Fibroblast of lung (primary cell): ENCODE results near the gene SLC36A3. TPM values are rescaled to one million over a fixed set of nuclear protein-coding genes. Genes with fewer than 3 reads are reported as not detected.

Source experiments
- DNase-seq, 2 donors: peaks; one replicate each; pipeline versions ENCODE4 v3.0.0 to v3.0.0-alpha.2; 2010; ENCODE audit warnings: low read depth in 2 of 2
- H2AFZ ChIP-seq: 2 replicates; pipeline ENCODE4 v1.5.1; 2012; ENCODE audit warnings: low read length, control low read depth, inconsistent platforms
- H3K27ac ChIP-seq: 2 replicates; pipeline ENCODE4 v1.5.1; 2011; ENCODE audit warnings: low read length, control low read depth; ENCODE audit not compliant: insufficient read depth
- H3K27me3 ChIP-seq: 2 replicates; pipeline ENCODE4 v1.5.1; 2011; ENCODE audit warnings: mild to moderate bottlenecking, low read length; ENCODE audit not compliant: control insufficient read depth, insufficient read depth
- H3K36me3 ChIP-seq: 2 replicates; pipeline ENCODE4 v1.5.1; 2011; ENCODE audit warnings: low read length; ENCODE audit not compliant: control insufficient read depth, insufficient read depth
- H3K4me1 ChIP-seq: 2 replicates; pipeline ENCODE4 v1.5.1; 2011; ENCODE audit warnings: low read length; ENCODE audit not compliant: control insufficient read depth, insufficient read depth; ENCODE audit errors: extremely low read depth
- H3K4me2 ChIP-seq: 2 replicates; pipeline ENCODE4 v1.5.1; 2011; ENCODE audit warnings: low read length, control low read depth; ENCODE audit not compliant: insufficient read depth; ENCODE audit errors: extremely low read depth
- H3K4me3 ChIP-seq, 4 experiments: fragments of 200-600 bp in 1 of 4; sonication (generic) in 1 of 4; replicated peaks in 1 of 4; 2 replicates each; pipeline ENCODE4 v1.5.1; 2011 to 2016; ENCODE audit warnings: low read length in 4 of 4, low read depth in 3 of 4, mild to moderate bottlenecking in 3 of 4, control low read depth in 2 of 4, inconsistent platforms in 1 of 4, mixed read lengths in 1 of 4; ENCODE audit not compliant: insufficient read depth in 1 of 4; ENCODE audit errors: control extremely low read depth in 1 of 4
- H3K79me2 ChIP-seq: 2 replicates; pipeline ENCODE4 v1.5.1; 2012; ENCODE audit warnings: mild to moderate bottlenecking, low read length, inconsistent platforms; ENCODE audit not compliant: control insufficient read depth, insufficient read depth
- H3K9ac ChIP-seq: 2 replicates; pipeline ENCODE4 v1.5.1; 2011; ENCODE audit warnings: mild to moderate bottlenecking, low read length, control low read depth; ENCODE audit not compliant: insufficient read depth
- H3K9me3 ChIP-seq: 2 replicates; pipeline ENCODE4 v1.5.1; 2012; ENCODE audit warnings: low read depth, low read length; ENCODE audit not compliant: control insufficient read depth, insufficient read depth
- H4K20me1 ChIP-seq: 2 replicates; pipeline ENCODE4 v1.5.1; 2011; ENCODE audit warnings: low read length; ENCODE audit not compliant: control insufficient read depth, insufficient read depth; ENCODE audit errors: extremely low read depth
- CTCF ChIP-seq, 2 donors: IDR thresholded peaks in 1 of 2; conservative IDR thresholded peaks in 1 of 2; 1 replicate in 1 of 2; 2 replicates in 1 of 2; pipeline ENCODE4 v1.5.1; 2011 to 2012; ENCODE audit warnings: low read length in 2 of 2, control low read depth in 1 of 2, inconsistent platforms in 1 of 2, low read depth in 1 of 2, mild to moderate bottlenecking in 1 of 2
- EZH2 ChIP-seq: IDR thresholded peaks from 2 replicates; pipeline ENCODE4 v1.5.1; 2012; ENCODE audit warnings: low read length, control low read depth, mild to moderate bottlenecking; ENCODE audit errors: missing control alignments
- polyA plus RNA-seq, 2 donors: library from polyadenylated mRNA; depleted of rRNA in 1 of 2; stranded (reverse) in 1 of 2; unstranded in 1 of 2; fragments of >200 nt; gene quantifications; 2 replicates each; pipeline ENCODE4 v1.2.1, GENCODE V29; 2011 to 2012; ENCODE audit warnings: missing spikeins in 1 of 2
- total RNA-seq: library from RNA; depleted of rRNA; stranded (reverse); fragments of >200 nt; gene quantifications from 2 replicates; pipeline ENCODE4 v1.2.1, GENCODE V29; 2014

Gene SLC36A3
- total and polyA plus RNA-seq, 2 donors (not counting 1 experiment from before 2014, with no cell fraction given), result not detected

- Histone ChIP-seq H3K9me3 (no peaks in the 10 kb centered on the region), H3K27me3 (no peaks in the 10 kb centered on the region), H3K36me3 (peaks cover 4% of the 10 kb centered on the region), H4K20me1 (no peaks in the 10 kb centered on the region), H3K9ac (no peak overlapping the region), H3K79me2 (no peaks in the 10 kb centered on the region), H3K4me2 (no peak overlapping the region), H3K4me1 (peaks cover 3% of the 10 kb centered on the region), H3K27ac (no peak overlapping the region), H2AFZ (no peak overlapping the region), H3K4me3 (no peak overlapping the region)
- DNase-seq, result no peak
- TF ChIP-seq CTCF (conservative IDR thresholded peaks at IDR 0.05 in 1 of 2, IDR thresholded peaks at IDR 0.05 in 1 of 2; ENCODE audit: low read depth in 1 of 2, low read length in 2 of 2) (no peak), EZH2 (no peak)
Measured at GRCh38 chr5:151267491-151268260, 35.9 kb downstream of the SLC36A3 start.

DNA sequence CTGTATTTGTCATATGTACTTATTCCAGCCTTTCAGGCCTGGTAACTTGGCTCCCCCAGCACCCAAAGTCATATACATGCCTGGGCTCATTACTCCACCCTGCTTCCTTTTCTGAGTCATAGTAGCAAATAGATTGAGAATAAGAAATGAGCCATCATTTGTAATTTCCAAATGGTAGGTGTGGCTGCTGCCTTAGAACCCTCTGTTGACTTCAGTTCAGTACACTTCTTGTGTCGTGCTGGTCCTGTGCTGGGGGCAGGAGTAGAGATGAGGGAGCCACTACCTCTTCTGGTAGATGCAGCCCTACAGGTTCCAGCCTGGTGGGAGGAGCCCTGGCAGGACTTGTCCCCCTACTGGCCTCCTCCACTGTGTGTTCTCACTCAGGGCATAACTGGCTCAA, 39.5 kb downstream of the SLC36A3 start:
- no peaks in the 10 kb centered on the region for H3K27me3 ChIP-seq
- H3K27ac ChIP-seq, result peak overlapping the region; percentile 41
- H3K4me3 ChIP-seq, result no peak overlapping the region
- peaks cover 3% of the 10 kb centered on the region for H3K4me1 ChIP-seq
- no peaks in the 10 kb centered on the region for H4K20me1 ChIP-seq
- H3K36me3 ChIP-seq, result peaks cover 4% of the 10 kb centered on the region
- peak; percentile 46 to 49 for DNase-seq
- H3K79me2 ChIP-seq, result no peaks in the 10 kb centered on the region
- no peak overlapping the region for H3K4me2 ChIP-seq
- H3K9ac ChIP-seq, result no peak overlapping the region
- TF ChIP-seq EZH2, result no peak
- no peak for TF ChIP-seq CTCF (conservative IDR thresholded peaks at IDR 0.05 in 1 of 2, IDR thresholded peaks at IDR 0.05 in 1 of 2; ENCODE audit: low read depth in 1 of 2, low read length in 2 of 2)
- H2AFZ ChIP-seq, result peak overlapping the region; percentile 54
- H3K9me3 ChIP-seq, result no peaks in the 10 kb centered on the region

- H3K79me2 ChIP-seq, result no peaks in the 10 kb centered on the region
- H3K27ac ChIP-seq, result no peak overlapping the region
- no peak overlapping the region for H3K9ac ChIP-seq
- H3K27me3 ChIP-seq, result no peaks in the 10 kb centered on the region
- H3K9me3 ChIP-seq, result no peaks in the 10 kb centered on the region
- TF ChIP-seq CTCF (conservative IDR thresholded peaks at IDR 0.05 in 1 of 2, IDR thresholded peaks at IDR 0.05 in 1 of 2; ENCODE audit: low read depth in 1 of 2, low read length in 2 of 2), result no peak
- no peak for TF ChIP-seq EZH2
- H3K4me3 ChIP-seq, result no peak overlapping the region
- H3K4me1 ChIP-seq, result peaks cover 3% of the 10 kb centered on the region
- DNase-seq, result no peak
- no peaks in the 10 kb centered on the region for H4K20me1 ChIP-seq
- peaks cover 4% of the 10 kb centered on the region for H3K36me3 ChIP-seq
- no peak overlapping the region for H3K4me2 ChIP-seq
- no peak overlapping the region for H2AFZ ChIP-seq
Measured at GRCh38 chr5:151262532-151262931, 41.0 kb downstream of the SLC36A3 start.
